ENCODE measurements around the gene CEMIP2. TPM values are rescaled to one million over a fixed set of nuclear protein-coding genes. Genes with fewer than 3 reads are reported as not detected.

CEMIP2 gene
- total and polyA plus RNA-seq, 2 of the 13 experiments (the other 11 are each of a cell fraction or from before 2014, with no cell fraction given) = 94.3 to 128 TPM

DNA sequence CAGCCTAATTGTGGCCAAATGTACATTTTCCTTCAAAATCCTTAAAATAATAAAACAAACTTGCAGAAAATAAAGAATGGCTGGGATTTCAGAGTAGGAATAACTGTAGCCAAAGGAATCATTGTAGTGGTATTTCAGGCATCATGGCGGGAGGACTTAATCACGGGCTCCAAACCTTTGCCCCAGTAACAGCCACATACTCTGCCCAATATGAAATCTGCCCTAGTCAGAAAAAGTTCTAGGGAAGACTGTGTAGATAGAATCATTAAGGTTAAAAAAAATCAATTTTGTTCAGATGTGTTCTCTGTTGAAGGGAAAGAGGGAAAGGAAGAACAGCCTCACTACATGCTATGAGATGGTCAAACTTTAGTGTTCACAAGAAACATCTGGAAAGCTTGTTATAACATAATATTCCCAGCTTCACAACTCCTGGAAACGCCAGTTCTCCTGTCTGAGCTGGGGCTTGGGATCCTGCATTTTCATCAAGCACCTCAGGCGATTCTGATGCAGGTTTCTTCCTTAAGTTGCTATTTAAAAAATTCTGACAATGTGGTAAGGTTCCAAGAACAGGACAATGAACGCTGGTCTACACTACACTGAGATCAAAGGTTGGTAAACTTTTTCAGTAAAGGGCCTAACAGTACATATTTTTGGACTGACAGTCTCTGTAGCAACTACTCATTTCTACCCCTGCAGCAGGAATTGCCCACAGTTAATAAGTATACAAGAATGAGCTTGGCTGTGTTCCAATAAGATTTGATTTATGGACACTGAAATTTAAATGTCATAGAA, 87.9 kb downstream of the CEMIP2 start (continued):
- TF ChIP-seq SMARCC2 (IDR thresholded peaks at IDR 0.05) (no peak), SOX6 (IDR thresholded peaks at IDR 0.05) (no peak), SOX6 (CRISPR knock-in tag; IDR thresholded peaks at IDR 0.05) (peak; percentile 73; the same call in 1 of the 2 replicates), ZNF768 (CRISPR knock-in tag; IDR thresholded peaks at IDR 0.05) (no peak), NR2F6 (IDR thresholded peaks at IDR 0.05) (peak; percentile 34; the same call in 1 of the 2 replicates), NR2F6 (CRISPR knock-in tag; IDR thresholded peaks at IDR 0.05) (no peak), CEBPG (CRISPR knock-in tag; IDR thresholded peaks at IDR 0.05) (0 out of 2 replicates have a peak, but pooled peaks have one; percentile 29), SMAD3 (CRISPR knock-in tag; IDR thresholded peaks at IDR 0.05) (0 out of 2 replicates have a peak, but pooled peaks have one; percentile 23), ZNF138 (CRISPR knock-in tag; IDR thresholded peaks at IDR 0.05; ENCODE audit: low read depth) (no peak), BRF2 (CRISPR knock-in tag; IDR thresholded peaks at IDR 0.05) (no peak), ZNF558 (CRISPR knock-in tag; IDR thresholded peaks at IDR 0.05; ENCODE audit: borderline replicate concordance) (no peak), POLR2G (IDR thresholded peaks at IDR 0.05; ENCODE audit: low read depth, low read length) (peak; percentile 7; the same call in 1 of the 2 replicates), ZNF788 (CRISPR knock-in tag; IDR thresholded peaks at IDR 0.05; ENCODE audit: borderline replicate concordance) (no peak), ZSCAN22 (CRISPR knock-in tag; IDR thresholded peaks at IDR 0.05) (no peak), ZNF549 (CRISPR knock-in tag; IDR thresholded peaks at IDR 0.05) (no peak), E2F5 (CRISPR knock-in tag; conservative IDR thresholded peaks at IDR 0.05) (no peak), UBTF (CRISPR knock-in tag; IDR thresholded peaks at IDR 0.05) (no peak), ZMYM4 (CRISPR knock-in tag; IDR thresholded peaks at IDR 0.05) (peak; percentile 13; the same call in 1 of the 2 replicates), ZC3H13 (CRISPR knock-in tag; IDR thresholded peaks at IDR 0.05) (no peak), MAZ (IDR thresholded peaks at IDR 0.05; ENCODE audit: borderline replicate concordance, low read depth, low read length) (no peak), MAZ (CRISPR knock-in tag; IDR thresholded peaks at IDR 0.05; ENCODE audit: low read depth) (no peak), GPN1 (CRISPR knock-in tag; IDR thresholded peaks at IDR 0.05; ENCODE audit: borderline replicate concordance) (no peak)
- TF ChIP-seq, protein P1, sequence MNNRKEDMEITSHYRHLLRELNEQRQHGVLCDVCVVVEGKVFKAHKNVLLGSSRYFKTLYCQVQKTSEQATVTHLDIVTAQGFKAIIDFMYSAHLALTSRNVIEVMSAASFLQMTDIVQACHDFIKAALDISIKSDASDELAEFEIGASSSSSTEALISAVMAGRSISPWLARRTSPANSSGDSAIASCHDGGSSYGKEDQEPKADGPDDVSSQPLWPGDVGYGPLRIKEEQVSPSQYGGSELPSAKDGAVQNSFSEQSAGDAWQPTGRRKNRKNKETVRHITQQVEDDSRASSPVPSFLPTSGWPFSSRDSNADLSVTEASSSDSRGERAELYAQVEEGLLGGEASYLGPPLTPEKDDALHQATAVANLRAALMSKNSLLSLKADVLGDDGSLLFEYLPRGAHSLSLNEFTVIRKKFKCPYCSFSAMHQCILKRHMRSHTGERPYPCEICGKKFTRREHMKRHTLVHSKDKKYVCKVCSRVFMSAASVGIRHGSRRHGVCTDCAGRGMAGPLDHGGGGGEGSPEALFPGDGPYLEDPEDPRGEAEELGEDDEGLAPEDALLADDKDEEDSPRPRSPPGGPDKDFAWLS (CRISPR knock-in tag; IDR thresholded peaks at IDR 0.05; ENCODE audit: borderline replicate concordance) = no peak
- TF ChIP-seq, protein P2, sequence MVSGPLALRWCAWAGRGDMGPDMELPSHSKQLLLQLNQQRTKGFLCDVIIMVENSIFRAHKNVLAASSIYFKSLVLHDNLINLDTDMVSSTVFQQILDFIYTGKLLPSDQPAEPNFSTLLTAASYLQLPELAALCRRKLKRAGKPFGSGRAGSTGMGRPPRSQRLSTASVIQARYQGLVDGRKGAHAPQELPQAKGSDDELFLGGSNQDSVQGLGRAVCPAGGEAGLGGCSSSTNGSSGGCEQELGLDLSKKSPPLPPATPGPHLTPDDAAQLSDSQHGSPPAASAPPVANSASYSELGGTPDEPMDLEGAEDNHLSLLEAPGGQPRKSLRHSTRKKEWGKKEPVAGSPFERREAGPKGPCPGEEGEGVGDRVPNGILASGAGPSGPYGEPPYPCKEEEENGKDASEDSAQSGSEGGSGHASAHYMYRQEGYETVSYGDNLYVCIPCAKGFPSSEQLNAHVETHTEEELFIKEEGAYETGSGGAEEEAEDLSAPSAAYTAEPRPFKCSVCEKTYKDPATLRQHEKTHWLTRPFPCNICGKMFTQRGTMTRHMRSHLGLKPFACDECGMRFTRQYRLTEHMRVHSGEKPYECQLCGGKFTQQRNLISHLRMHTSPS (CRISPR knock-in tag; IDR thresholded peaks at IDR 0.05; ENCODE audit: low read depth) = no peak
